Fibroblast of skin of scalp (primary cell): ENCODE data around the gene UBE2H.
"Not testable (repeated sequence)": the region's sequence is repeated elsewhere in the genome, so short reads cannot be mapped to it uniquely, and the experiment has no call there.

Source experiments
- DNase-seq: peaks from one replicate; pipeline ENCODE4 v3.0.0-alpha.2; 2013

UBE2H gene

GRCh38 chr7:129843365-129843898, 109.3 kb downstream of the UBE2H start:
- no peak for DNase-seq

- no peak for DNase-seq
These were observed 111.3 kb downstream of the UBE2H start for GRCh38 chr7:129841465-129841864.

- peak; percentile 67 for DNase-seq
These were observed 112.0 kb downstream of the UBE2H start for GRCh38 chr7:129840757-129841156.

- no peak for DNase-seq
These were observed 115.8 kb downstream of the UBE2H start for GRCh38 chr7:129836983-129837382.

GRCh38 chr7:129835569-129835968, 117.2 kb downstream of the UBE2H start:
- DNase-seq: no peak

- DNase-seq: not testable (repeated sequence)
These were observed 119.4 kb downstream of the UBE2H start for GRCh38 chr7:129833353-129833752.

- no peak for DNase-seq
These were observed 120.0 kb downstream of the UBE2H start for GRCh38 chr7:129832701-129833227.

- DNase-seq: no peak
These were observed 120.5 kb downstream of the UBE2H start for GRCh38 chr7:129832282-129832681.

GRCh38 chr7:129831424-129832058, 121.2 kb downstream of the UBE2H start:
- peak; percentile 95 for DNase-seq

- DNase-seq: no peak
These were observed 121.8 kb downstream of the UBE2H start for GRCh38 chr7:129830949-129831348.

GRCh38 chr7:129829737-129830631, 122.8 kb downstream of the UBE2H start:
- peak; percentile 84 for DNase-seq

- no peak for DNase-seq
These were observed 123.6 kb downstream of the UBE2H start for GRCh38 chr7:129828989-129829736.

GRCh38 chr7:129828078-129828762, 124.5 kb downstream of the UBE2H start:
- DNase-seq: no peak

GRCh38 chr7:129827467-129827990, 125.2 kb downstream of the UBE2H start:
- DNase-seq: no peak

GRCh38 chr7:129826895-129827294, 125.9 kb downstream of the UBE2H start:
- not testable (repeated sequence) for DNase-seq

- DNase-seq: peak; percentile 74
These were observed 127.4 kb downstream of the UBE2H start for GRCh38 chr7:129825209-129825970.

GRCh38 chr7:129824291-129825208, 128.2 kb downstream of the UBE2H start:
- DNase-seq: peak; percentile 47

GRCh38 chr7:129823143-129823542, 129.6 kb downstream of the UBE2H start:
- not testable (repeated sequence) for DNase-seq

GRCh38 chr7:129821476-129821875, 131.3 kb downstream of the UBE2H start:
- DNase-seq: no peak

- DNase-seq: no peak
These were observed 136.0 kb downstream of the UBE2H start for GRCh38 chr7:129816742-129817141.
